HG03064 (cell line): ENCODE measurements around the gene RAP1GAP2.
"Not testable (repeated sequence)": the region's sequence is repeated elsewhere in the genome, so short reads cannot be mapped to it uniquely, and the experiment has no call there.

Source experiments
- ATAC-seq: cut with Tn5 transposase; IDR thresholded peaks from one replicate; pipeline ENCODE4 v1.9.1; 2021; ENCODE audit warnings: low read depth; ENCODE audit not compliant: unreplicated experiment

Gene RAP1GAP2

GRCh38 chr17:2796164-2797125 is at the start of gene RAP1GAP2:
Gene RAP1GAP2 (plus strand): TSS chr17:2796438. CDS start chr17:2796528, 90 bp downstream.
- ATAC-seq: no peak

DNA sequence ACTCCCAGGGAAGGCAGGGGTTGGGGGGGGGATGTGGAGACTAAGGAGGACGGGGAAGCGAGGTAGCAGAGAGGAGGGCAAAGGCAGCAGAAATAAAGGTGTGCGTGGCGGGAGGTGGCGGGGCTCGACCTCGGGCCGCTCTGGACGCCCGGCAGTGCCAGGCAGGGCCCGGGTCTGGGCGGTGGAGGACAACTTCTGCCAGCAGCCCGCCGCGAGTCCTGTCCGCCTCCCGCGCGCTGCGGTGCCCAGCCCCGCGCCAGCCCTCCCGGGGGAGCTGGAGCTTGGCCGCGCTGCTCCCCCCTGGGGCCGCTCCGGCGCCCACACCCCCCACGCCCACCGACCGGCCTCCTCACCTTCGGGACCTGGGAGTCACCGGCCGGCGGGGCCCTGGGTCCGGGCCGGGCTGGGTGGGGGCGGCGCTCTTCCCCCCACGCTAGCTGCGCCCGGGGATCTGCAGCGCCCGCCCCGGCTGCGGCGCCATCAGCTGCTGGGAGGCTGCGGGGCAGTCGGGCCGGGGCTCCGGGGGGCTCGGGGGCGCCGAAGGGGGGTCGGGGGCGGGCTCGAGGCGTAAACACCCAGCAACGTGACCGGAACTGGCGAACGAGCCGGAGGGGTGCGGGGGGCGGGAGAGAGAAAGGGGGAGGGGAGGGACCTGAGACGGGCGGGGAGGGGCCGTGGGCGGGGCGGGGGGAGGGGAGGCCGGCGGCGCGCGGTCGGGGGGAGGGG is 47.0 kb upstream of the RAP1GAP2 start, which contains the start of gene CCDC92B:
TSS of gene CCDC92B (minus strand) at position 595 of the 726 bp plus-strand sequence. CDS start 14,507 bp downstream, outside the sequence.
- ATAC-seq: no peak

DNA sequence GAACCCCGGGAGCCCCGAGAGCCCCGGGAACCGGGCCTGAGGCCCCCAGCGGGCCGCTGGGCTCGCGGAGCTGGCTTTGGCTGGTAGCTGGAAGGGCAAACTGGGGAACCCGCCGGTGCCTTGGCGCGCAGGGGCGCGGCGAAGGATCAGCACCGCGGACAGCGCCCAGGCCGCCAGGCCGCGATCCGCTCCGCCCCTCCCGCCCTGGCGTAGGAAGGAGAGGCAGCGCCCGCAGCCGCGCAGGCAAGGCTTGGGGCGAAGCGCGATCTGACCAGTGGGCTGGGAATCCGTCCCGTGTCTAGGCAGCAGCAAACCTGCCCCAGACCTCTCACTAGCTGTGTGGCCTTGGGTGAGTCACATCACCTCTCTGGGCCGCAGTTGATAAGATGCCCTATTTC is 46.5 kb upstream of the RAP1GAP2 start:
- ATAC-seq: no peak

GRCh38 chr17:2750721-2751120 is 45.5 kb upstream of the RAP1GAP2 start:
- ATAC-seq: no peak

GRCh38 chr17:2751491-2751890 is 44.7 kb upstream of the RAP1GAP2 start:
- no peak for ATAC-seq

DNA sequence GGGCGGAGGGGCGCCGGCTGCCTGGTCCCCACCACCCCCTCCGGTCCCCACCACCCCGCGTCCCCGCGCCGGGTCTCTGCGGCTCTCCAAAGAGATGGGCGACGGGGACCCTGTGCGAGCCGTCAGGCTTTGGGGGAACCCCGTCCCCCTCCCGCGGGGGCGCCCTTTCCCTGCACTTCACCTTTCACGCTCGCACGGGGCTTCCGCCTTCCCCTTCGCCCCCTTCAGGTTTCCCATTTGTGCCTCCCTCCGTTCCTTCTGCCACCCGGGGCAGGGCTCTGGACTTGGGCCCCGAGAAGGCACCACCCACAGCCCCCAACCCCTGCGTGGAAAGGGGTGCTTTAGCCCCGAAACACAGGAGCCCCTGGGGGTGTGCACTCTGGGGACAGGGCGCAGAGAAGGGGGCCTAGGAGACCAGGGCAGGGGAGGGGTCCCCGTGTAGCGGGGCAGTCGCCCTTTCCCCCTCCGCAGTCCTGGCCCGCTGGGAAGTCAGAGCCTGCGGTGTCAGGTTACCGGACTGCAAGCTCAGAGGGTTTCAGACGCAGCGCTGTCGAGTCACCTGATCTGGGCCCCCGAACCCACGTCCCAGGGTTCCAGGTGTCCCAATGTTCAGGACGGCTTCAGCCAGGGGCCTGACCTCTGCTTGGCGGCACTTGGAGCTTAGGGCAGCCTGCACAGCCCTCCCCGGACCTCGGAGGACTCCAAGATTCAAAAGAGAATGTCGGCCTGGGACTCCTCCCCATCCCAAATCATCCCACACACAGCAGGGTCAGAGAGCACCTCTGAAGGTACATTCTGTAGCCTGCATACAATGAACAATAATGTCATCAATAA is 40.1 kb upstream of the RAP1GAP2 start:
- ATAC-seq: no peak

DNA sequence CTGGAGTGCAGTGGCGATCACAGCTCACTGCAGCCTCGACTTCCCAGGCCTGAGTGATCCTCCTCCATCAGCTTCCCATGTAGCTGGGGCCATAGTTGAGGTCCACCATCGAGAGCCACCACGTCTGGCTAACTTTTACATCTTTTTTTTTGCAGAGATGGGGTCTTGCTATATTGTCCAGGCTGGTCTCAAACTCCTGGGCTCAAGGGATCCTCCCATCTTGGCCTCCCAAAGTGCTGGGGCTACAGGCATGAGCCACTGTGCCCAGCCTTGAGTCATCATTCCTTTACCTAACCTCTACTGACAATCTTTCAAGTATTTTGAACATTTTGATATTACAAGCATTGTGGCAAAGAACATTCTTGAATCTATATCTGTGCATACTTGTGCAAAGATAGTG is 37.4 kb upstream of the RAP1GAP2 start:
- no peak for ATAC-seq

DNA sequence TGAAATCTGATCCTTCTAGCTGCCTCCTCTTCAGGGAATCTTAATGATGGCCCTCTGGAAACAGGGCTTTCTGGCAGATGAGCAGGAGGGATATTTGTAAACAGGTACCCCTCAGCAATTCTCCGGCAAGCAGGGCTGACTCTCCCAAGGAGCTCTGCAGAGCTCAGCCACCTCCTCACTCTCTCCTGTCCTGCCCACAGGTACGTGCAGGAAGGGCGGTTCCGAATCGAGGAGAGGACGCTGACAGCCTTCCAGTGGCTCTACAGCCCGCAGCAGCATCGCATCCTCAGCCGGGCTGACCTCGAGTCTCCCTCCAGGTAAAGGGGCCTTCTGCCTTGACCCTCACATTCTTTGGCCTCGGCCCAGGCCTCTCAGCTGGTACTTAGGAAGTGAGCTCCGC is 26.1 kb upstream of the RAP1GAP2 start:
- no peak for ATAC-seq

DNA sequence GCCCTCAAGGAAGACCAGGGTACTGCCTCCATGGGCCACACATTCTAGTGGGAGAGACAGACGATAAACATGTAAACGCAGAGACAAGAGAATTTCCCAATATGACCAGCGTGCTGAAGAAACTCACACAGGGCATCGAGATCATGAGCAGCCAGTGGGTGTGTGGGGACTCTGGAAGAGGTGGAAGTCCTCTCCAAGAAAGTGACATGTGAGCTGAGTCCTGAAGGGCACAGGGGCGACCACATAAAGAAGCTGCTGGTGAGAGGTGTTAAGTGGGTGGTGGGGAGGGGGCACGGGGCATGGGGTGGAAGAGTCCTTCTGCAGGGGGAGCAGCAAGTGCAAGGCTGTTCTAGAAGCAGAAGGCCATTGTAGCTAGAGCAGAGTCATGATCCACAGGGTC is 21.0 kb upstream of the RAP1GAP2 start:
- ATAC-seq: no peak

- no peak for ATAC-seq
Measured at GRCh38 chr17:2776589-2777241, 19.5 kb upstream of the RAP1GAP2 start.

DNA sequence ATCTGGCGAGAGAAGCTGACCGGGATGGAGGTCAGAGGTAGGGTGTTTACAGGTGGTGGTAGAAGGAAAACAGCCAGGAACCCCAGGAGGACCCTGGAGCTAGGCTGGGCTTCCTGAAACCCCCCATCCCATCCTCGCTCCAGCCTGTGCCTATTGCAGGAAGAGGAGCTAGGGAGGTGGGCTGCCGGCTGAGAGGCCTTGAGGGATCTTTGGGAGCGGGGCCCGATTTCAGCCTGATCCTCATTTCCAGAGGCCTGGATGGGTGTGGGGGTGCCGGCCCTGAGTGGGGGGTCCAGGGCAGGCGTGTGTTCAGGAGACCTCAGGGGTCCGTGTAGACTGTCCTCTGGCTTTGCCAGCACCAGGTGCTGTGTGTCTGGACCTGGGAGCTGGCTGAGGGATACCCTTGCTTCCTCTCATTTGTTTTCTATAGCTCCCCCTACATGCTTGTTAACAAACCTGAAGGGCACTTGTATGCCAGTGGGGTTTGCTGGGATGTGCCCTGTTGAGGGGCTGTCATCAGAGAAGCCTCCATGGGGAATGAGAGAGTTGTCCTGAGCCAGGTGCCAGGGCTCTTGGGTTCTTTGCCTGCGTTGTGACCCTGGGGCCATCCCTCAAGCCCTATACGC is 18.9 kb upstream of the RAP1GAP2 start:
- no peak for ATAC-seq

GRCh38 chr17:2778489-2778888 is 17.7 kb upstream of the RAP1GAP2 start:
- ATAC-seq: no peak

DNA sequence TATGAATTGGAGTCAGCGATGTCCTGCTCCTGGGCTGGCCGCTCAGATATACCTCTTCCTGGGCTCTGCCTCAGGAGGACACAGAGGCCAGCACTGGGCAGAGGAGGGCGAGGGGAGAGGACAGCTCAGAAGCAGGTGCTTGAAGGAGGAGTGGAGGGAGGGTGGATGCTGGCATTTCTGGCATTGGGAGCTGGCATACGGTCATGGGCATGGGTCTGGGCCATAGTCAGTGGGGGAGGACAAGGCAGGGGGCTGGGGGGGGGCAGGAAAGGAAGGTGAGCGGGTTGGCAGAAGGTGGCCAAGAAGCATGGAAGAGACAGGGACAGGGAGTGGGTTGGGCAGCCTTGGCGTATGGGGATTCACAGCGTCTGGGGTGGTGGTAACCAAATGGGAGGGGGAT is 16.7 kb upstream of the RAP1GAP2 start:
- ATAC-seq: no peak

DNA sequence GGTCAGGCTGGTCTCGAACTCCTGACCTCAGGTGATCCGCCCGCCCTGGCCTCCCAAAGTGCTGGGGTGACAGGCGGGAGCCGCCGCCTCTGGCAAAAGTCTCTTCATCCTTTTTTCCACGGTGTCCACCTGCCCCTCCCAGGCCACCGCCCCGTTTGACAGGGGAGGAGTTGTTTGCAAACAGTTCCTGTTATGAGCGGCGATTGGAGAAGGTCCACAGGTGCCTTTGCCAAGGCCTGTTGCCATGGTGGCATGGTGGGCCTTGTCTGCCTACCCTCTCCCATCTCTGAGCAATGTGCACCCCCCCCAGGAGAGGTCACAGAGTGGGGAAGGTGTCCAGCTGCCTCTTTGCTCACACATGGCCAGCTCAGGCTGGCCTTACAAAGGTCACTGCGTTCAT is 16.0 kb upstream of the RAP1GAP2 start:
- no peak for ATAC-seq

GRCh38 chr17:2780931-2781454 is 15.2 kb upstream of the RAP1GAP2 start:
- ATAC-seq: no peak

DNA sequence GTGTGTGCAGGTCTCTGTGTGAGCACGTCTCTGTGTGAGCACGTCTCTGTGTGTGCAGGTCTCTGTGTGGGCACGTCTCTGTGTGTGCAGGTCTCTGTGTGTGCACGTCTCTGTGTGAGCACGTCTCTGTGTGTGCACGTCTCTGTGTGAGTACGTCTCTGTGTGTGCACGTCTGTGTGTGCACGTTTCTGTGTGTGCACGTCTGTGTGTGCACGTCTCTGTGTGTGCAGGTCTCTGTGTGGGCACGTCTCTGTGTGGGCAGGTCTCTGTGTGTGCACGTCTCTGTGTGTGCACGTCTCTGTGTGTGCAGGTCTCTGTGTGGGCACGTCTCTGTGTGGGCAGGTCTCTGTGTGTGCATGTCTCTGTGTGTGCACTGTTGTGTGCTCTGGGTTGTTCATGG is 14.6 kb upstream of the RAP1GAP2 start:
- not testable (repeated sequence) for ATAC-seq

GRCh38 chr17:2782055-2782454 is 14.2 kb upstream of the RAP1GAP2 start:
- ATAC-seq: no peak

GRCh38 chr17:2783310-2784030 is 12.8 kb upstream of the RAP1GAP2 start:
- ATAC-seq: no peak

GRCh38 chr17:2784864-2785263 is 11.4 kb upstream of the RAP1GAP2 start:
- ATAC-seq: no peak
